ENCODE measurements around the gene MLLT6. TPM values are rescaled to one million over a fixed set of nuclear protein-coding genes. Genes with fewer than 3 reads are reported as not detected.

Gene MLLT6
- polyA plus RNA-seq (2013, experiment 1 of 2; ENCODE audit: insufficient read length): 28.3 TPM
- 30.0 TPM for polyA plus RNA-seq (2013, experiment 2 of 2; ENCODE audit: insufficient read length)

GRCh38 chr17:38704606-38705522 is at the start of gene MLLT6:
Gene MLLT6 (plus strand): TSS chr17:38705273. CDS start chr17:38705633, 360 bp downstream.
- DNase-seq: peak; percentile 83

DNA sequence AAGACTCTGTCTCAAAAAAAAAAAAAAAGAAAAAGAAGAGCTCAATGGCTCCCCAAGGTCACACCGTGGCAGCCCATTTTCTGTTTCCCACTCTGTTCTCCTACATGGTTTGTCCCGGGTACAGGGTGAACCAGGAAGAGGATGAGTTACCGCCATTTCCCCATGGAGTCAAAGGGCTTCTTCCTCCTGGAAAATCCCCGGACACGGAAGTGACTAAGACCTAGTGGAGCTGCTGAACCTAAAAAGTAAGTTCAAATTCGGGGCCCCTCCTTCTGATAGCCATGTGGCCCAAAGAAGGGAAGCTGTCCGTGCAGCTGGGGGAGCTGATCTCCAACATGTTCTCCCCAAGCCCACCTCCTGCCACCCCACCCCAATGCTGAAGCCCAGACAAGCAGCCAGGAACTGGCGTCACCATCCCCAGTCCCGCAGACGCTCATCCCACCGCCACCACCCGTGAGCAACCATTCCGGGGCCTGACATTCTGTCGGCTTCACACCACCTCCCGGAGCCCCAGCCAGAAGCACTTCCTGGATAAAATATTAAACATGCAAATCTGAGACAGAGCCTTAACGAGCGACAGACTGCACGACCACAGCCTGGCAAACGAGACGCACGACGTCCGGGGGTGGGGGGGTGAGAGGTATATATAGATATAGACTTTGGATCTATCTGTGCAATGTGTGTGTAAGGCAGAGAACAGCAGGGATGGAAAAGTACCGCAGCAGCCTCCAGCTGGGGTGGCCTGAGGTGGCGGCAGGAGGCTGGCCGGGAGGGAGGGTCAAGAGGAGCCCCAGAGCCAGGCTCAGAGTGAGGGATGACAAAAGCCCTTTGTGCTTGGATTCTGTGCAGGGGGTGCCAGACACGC is 47.9 kb upstream of the MLLT6 start:
- DNase-seq: no peak

GRCh38 chr17:38657824-38658740 is 47.0 kb upstream of the MLLT6 start:
- DNase-seq: no peak

DNA sequence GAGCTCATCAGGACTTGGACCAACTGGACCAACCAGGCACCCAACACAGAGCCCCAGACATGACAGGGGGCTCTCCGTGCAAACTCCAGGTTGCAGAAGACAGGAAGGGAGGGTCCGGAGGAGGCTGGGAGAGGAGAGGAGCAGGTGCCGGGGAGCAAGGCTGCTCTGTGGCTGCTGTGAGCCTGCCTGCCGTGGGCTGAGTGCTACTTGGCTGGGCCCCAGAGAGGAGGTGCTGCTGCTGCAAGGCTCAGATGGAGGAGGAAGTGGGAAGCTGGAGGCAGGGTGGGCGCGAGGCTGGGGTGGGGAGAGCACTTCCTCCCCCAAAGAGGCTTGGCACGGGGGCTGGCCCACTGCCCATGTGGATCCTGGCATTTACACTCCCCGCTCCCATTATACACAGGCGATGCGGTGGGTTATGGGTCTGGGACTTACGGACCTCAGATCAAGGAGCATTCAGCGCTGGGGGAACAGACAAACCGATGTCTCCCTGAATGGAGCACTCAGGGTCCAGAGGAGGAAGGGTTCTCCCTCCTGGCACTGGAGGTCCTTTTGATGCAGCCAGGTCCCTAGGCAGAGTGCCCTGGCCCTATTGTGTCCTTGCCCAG is 46.2 kb upstream of the MLLT6 start:
- no peak for DNase-seq

GRCh38 chr17:38659415-38659814 is 45.7 kb upstream of the MLLT6 start:
- DNase-seq: no peak

GRCh38 chr17:38660097-38661025 is 44.7 kb upstream of the MLLT6 start:
- DNase-seq: peak; percentile 17

- peak; percentile 60 for DNase-seq
These were observed 41.8 kb upstream of the MLLT6 start for GRCh38 chr17:38663125-38663751.

- no peak for DNase-seq
These were observed 41.0 kb upstream of the MLLT6 start for GRCh38 chr17:38663964-38664644.

- peak; percentile 71 for DNase-seq
These were observed 37.8 kb upstream of the MLLT6 start for GRCh38 chr17:38667099-38667786.

- no peak for DNase-seq
These were observed 37.3 kb upstream of the MLLT6 start for GRCh38 chr17:38667787-38668122.

- DNase-seq: no peak
These were observed 35.6 kb upstream of the MLLT6 start for GRCh38 chr17:38669520-38669919.

DNA sequence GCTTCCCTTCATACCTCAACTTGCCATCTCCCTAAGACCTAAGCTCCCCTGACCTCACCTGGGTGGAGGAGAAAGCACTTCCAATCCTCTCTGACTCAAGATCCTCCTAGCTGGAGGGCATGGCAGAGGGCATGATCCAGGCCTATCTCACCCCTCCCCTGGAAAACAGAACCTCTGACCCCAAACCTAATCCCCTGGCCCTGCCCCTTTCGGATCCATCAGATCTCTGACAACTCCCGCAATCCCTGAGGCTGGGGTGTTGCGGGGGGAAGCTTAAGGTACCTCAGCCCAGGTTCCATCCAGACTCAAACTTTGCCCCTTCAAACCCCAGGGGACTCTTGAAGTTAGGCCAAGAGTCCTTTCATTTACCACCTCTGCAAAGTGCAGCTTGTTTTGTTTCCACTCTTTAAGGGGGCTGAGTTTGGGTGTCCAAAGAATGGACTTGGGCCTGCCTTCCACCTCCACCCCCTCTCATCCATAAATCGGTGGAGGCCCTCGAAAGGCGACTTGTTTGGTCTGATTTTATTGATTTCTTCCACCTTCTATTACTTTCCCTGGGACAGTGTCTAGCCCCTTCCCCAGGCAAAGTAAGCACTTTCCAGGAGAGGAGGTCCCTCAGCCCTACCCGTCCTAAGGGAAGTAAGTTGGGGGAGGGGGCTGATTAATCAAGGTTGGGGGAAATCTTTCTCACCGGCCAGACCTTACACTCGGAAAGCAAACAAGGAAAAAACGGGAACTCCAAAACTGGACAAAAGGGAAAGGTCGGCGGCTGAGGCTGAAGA is 32.9 kb upstream of the MLLT6 start:
- DNase-seq: no peak

- no peak for DNase-seq
These were observed 32.0 kb upstream of the MLLT6 start for GRCh38 chr17:38672788-38673706.

GRCh38 chr17:38673707-38674013 is 31.4 kb upstream of the MLLT6 start:
- no peak for DNase-seq

- DNase-seq: no peak
These were observed 30.9 kb upstream of the MLLT6 start for GRCh38 chr17:38674014-38674748.

Measured in fibroblast of skin of scalp (primary cell).